Mammary microvascular endothelial cell (primary cell): Measurements from ENCODE around the gene CNPPD1. TPM values are rescaled to one million over a fixed set of nuclear protein-coding genes. Genes with fewer than 3 reads are reported as not detected.

Experiments
- total RNA-seq: library from RNA; depleted of rRNA; stranded (reverse); fragments of >200 nt; gene quantifications from 2 replicates; pipeline ENCODE4 v1.2.3, GENCODE V29; 2015

CNPPD1 gene
- 35.3 and 37.0 TPM in 2 replicates for total RNA-seq

DNA sequence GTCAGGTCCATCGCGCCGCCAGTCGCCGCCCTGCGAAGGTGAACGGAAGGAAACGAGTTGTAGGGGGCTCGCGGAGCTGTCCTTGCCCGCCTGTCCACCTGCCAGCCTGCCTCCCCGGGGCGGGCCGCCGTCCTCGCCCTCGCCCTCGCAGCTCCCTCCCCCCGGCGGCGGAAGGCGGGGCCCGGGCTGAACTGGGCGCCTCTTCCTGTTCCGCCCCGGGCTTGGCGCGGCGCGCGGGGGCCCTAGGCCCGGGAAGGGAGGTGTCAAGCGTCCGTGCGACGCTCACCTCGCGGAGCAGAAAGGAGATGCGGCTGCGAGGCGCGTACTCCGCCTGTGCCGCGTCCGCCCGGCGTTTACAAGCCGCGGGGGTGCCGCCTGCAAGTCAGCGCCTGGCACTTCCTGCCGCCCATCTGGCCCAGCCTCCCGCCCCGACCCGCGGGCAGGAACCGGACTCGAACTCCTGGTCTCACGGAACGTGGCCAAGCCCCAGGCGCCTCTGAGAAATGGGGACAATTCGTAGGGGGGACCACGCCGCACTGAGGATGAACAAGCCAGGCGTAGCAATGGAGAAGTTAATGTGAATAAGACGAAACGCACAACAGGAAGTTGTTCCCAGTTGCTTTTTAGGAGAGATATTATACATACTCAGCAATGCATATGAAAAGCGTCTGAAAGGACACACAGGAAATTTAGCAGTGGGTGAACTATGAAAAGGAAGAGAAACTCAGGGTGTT lies at the start of gene CNPPD1:
Gene CNPPD1, minus strand, starts transcription at position 108 of the 734 bp plus-strand sequence. Its CDS starts 97 bp downstream, at position 11.

GRCh38 chr2:219218732-219219701 lies 42.3 kb upstream of the CNPPD1 start, which contains the start of gene ABCB6:
TSS of gene ABCB6 (minus strand) at chr2:219218958. CDS start at chr2:219218673, 285 bp downstream.

GRCh38 chr2:219206328-219207133 lies 29.8 kb upstream of the CNPPD1 start, which contains the start of gene ZFAND2B:
TSS of gene ZFAND2B (plus strand) at chr2:219206782. CDS start at chr2:219206988, 206 bp downstream.

GRCh38 chr2:219177552-219178376 lies 1.0 kb upstream of the CNPPD1 start, which contains the start of gene RETREG2:
TSS of gene RETREG2 (plus strand) at chr2:219178275. CDS start at chr2:219178353, 78 bp downstream.

GRCh38 chr2:219169930-219170654 lies 6.6 kb downstream of the CNPPD1 start, which contains the start of gene SLC23A3:
TSS of gene SLC23A3 (minus strand) at chr2:219170029. CDS start at chr2:219169984, 45 bp downstream.

GRCh38 chr2:219160186-219161017 lies 16.3 kb downstream of the CNPPD1 start, which contains the start of gene NHEJ1:
TSS of gene NHEJ1 (minus strand) at chr2:219160815. CDS start at chr2:219158362, 2,453 bp downstream.

Other genes starting within 250 kb of the CNPPD1 start
- gene CDK5R2, start 217.3 kb downstream of the CNPPD1 start, total RNA-seq = not detected in 2 replicates
- not detected in 2 replicates for gene FEV, start 191.7 kb downstream of the CNPPD1 start, total RNA-seq
- gene CRYBA2, start 183.5 kb downstream of the CNPPD1 start, total RNA-seq = not detected in 2 replicates
- not detected in 2 replicates for gene CFAP65, start 135.4 kb downstream of the CNPPD1 start, total RNA-seq
- not detected in 2 replicates for gene IHH, start 116.0 kb downstream of the CNPPD1 start, total RNA-seq
- gene NHEJ1, start 16.1 kb downstream of the CNPPD1 start, total RNA-seq = 16.9 and 18.3 TPM in 2 replicates
- 0.60 and 0.79 TPM in 2 replicates for gene SLC23A3, start 6.9 kb downstream of the CNPPD1 start, total RNA-seq
- 43.6 and 44.4 TPM in 2 replicates for gene RETREG2, start 1.4 kb upstream of the CNPPD1 start, total RNA-seq
- gene ZFAND2B, start 29.9 kb upstream of the CNPPD1 start, total RNA-seq = 24.4 and 30.4 TPM in 2 replicates
- 15.5 and 15.6 TPM in 2 replicates for gene ABCB6, start 42.0 kb upstream of the CNPPD1 start, total RNA-seq
- gene ATG9A, start 52.7 kb upstream of the CNPPD1 start, total RNA-seq = 48.8 and 71.1 TPM in 2 replicates
- 13.6 and 16.9 TPM in 2 replicates for gene ANKZF1, start 52.9 kb upstream of the CNPPD1 start, total RNA-seq
- 4.5 and 7.5 TPM in 2 replicates for gene GLB1L, start 68.5 kb upstream of the CNPPD1 start, total RNA-seq
- 9.6 and 11.7 TPM in 2 replicates for gene STK16, start 68.6 kb upstream of the CNPPD1 start, total RNA-seq
- not detected in 2 replicates for gene TUBA4B, start 76.3 kb upstream of the CNPPD1 start, total RNA-seq
- 13.6 and 22.3 TPM in 2 replicates for gene TUBA4A, start 77.0 kb upstream of the CNPPD1 start, total RNA-seq
- gene DNAJB2, start 102.4 kb upstream of the CNPPD1 start, total RNA-seq = 11.6 and 17.8 TPM in 2 replicates
- not detected in 2 replicates for gene PTPRN, start 132.5 kb upstream of the CNPPD1 start, total RNA-seq
- gene RESP18, start 155.8 kb upstream of the CNPPD1 start, total RNA-seq = not detected in 2 replicates
- gene DNPEP, start 211.0 kb upstream of the CNPPD1 start, total RNA-seq = 46.8 and 54.5 TPM in 2 replicates
- not detected in 2 replicates for gene DES, start 241.5 kb upstream of the CNPPD1 start, total RNA-seq